AG09309 (cell line): ENCODE measurements around the gene PARVA.
A peak's percentile ranks its signal among the peaks of the same experiment; 100 is the strongest.

Experiments used
- DNase-seq: peaks from one replicate; pipeline ENCODE4 v3.0.0-alpha.2; 2010; ENCODE audit warnings: low read depth
- H3K4me3 ChIP-seq: 2 replicates; pipeline ENCODE4 v1.5.1; 2011; ENCODE audit warnings: mild to moderate bottlenecking, low read depth, low read length, moderate library complexity; ENCODE audit not compliant: control insufficient read depth
- TF ChIP-seq, protein P1 (sequence below): IDR thresholded peaks from 2 replicates; pipeline ENCODE4 v1.5.1; 2011; ENCODE audit warnings: mild to moderate bottlenecking, low read depth, low read length, inconsistent platforms; ENCODE audit not compliant: insufficient read depth, control insufficient read depth; ENCODE audit errors: missing control alignments

PARVA gene

DNA sequence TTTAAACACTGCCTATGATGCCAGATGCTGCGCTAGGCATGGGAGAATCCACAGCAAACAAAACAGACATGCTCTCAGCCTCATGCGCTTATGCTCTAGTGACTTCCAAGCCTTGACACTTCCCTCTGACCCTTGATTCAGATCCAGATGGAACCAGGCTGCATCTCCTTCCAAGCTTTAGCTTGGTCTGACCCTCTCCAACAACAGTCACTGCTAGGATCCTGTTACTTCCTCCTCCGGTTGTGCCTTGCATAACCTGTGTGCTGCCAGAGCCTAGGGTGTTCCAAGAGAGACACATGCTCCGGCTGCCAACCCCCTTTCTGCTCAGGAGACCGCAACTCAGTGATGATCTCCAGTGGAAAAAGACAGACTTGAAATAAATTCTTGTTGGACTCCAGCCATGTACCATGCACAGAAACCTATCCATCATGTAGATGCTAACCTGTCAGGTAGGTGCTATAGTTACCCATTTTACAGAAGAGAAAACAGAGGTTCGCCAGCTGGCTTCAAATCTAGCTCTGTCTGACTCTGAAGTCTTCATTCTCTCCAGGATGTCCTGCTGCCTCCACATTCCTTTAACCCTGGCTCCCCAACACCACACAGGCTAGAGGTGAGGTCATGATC, 160.5 kb downstream of the PARVA start:
- H3K4me3 ChIP-seq = no peak overlapping the region
- no peak for DNase-seq
- TF ChIP-seq, protein P1, sequence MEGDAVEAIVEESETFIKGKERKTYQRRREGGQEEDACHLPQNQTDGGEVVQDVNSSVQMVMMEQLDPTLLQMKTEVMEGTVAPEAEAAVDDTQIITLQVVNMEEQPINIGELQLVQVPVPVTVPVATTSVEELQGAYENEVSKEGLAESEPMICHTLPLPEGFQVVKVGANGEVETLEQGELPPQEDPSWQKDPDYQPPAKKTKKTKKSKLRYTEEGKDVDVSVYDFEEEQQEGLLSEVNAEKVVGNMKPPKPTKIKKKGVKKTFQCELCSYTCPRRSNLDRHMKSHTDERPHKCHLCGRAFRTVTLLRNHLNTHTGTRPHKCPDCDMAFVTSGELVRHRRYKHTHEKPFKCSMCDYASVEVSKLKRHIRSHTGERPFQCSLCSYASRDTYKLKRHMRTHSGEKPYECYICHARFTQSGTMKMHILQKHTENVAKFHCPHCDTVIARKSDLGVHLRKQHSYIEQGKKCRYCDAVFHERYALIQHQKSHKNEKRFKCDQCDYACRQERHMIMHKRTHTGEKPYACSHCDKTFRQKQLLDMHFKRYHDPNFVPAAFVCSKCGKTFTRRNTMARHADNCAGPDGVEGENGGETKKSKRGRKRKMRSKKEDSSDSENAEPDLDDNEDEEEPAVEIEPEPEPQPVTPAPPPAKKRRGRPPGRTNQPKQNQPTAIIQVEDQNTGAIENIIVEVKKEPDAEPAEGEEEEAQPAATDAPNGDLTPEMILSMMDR = no peak

DNA sequence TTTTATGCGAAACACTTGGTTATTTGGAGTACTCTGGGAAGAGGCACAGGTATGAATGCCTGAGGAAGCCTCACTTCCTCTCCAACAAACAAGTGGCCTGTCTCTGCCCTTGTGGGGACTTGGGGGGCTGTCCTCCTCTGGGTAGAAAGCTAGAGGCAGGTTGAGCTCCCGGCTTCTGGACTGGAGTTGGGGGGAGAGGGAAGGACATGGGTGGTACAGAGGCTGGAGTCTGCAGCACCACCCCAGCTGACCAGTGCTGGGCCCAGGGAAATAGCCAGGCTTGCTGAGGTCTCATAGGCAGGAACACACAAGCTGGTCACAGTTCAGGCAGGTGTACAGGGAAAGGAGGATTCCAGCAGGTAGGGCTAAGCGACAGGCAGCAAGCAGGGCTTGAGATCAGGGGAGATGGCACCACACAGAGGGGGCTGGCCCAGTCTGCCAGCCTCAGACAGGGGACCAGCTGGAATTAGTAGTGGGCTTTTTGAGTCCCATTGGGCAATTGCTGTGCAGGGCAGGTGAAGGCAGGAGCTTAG, 161.6 kb downstream of the PARVA start:
- no peak overlapping the region for H3K4me3 ChIP-seq
- TF ChIP-seq, protein P1 = no peak
- no peak for DNase-seq

DNA sequence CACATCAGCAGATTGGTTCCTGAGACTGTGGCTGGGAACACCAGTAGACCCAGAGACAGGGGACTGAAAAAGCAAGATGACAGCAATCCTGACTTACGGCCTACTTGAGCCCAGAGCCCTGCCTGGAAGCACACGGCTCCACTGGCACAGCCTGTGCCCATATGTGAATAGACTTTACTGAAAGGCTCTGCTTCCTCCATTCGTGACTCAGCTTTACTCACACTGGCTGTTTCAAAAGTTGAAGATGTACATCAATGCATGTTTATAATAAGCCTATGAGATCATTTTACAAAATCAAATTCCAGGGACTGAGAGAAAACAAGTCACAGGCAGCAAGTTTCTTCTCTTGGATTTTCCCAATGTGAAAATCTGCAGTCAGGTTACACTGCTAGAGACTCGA, 162.2 kb downstream of the PARVA start:
- TF ChIP-seq, protein P1 = no peak
- peak; percentile 80 for DNase-seq
- H3K4me3 ChIP-seq = no peak overlapping the region

DNA sequence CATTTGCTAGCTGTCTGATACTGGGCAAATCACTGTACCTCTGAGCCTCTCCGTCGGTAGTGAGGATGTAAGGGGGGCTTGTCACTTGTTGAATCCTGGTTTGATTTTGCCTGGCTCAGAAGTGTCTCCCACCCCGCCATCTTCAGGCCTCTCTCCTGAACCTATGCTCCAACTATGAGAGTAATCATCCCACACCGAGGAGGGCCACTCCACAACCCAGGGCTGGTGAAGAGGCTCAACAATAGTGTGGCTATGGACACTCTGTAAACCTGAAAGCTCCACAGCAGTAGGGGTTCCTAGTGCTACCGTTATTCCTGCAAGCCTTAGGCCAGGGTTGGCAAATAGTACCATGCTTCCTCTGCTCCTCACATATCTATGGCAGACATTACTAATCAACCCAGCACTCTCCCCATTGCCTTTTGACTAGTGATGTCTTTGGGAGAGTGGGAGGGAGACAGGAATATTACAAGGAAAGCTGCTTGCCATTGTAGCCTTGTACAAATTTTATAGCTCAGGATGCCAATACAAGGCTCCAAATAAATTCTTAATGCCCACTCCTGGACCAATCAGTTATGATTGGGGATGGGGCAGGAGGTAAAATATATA, 162.8 kb downstream of the PARVA start:
- DNase-seq = no peak
- H3K4me3 ChIP-seq = no peak overlapping the region
- TF ChIP-seq, protein P1 = no peak

DNA sequence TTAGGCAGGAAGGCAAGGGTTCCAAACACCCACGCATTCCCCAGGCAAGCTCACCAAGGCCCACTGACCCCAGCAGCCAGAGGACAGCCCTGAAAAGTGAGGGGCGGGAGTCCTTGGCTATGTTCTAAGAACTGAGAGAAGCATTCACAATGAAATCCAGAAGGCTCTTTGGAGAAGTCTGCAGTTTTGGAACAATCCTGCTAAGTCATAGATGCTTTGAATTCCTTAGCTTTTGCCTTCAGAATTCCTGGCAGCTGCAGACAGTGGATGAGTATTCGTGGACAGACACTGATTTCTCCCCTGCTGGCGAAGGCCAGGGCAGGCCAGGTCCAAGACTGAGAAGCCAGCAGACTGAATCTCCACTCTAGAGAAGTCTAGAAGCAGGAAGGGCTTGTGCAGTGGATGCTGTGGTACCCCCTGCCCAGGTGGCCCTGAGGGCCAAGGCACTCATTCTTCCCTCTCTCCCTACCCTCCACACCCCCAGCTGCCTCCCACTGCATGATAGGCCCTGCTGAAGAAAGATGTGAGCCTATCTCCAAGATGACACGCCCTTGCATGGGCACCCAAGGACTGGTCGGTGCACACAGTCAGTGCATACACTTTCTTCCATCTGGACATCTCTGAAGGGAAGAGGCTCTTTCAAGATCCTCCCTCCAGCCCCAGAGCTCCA, 163.7 kb downstream of the PARVA start:
- H3K4me3 ChIP-seq = no peak overlapping the region
- DNase-seq = peak; percentile 80
- TF ChIP-seq, protein P1 = peak; percentile 57

DNA sequence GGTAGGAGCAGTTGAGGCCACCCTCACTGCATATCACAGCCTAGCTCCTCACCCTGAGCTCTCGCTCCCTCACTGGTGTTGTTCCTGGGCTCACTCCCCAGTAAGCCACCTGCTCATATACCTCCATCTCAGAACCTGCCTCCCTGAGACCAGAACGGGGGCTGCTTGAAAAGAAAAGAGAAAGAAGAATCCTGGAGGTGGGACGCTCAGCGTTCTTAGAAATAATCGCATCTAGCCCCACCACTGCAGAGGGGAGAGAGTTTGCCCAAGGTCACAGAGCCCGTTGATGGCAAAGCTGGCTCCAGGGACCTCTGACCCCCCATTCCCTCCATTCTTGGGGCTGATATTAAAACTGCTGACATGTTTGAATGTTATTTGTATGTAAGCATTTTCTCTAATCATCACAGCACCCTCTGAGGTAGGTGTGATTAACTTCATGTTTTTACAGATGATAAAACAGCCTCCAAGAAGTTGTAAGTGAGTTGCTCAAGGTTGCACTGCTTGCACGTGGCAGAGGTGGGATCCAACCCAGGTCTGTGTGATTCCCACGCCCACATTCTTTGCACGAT, 164.3 kb downstream of the PARVA start:
- TF ChIP-seq, protein P1 = no peak
- no peak overlapping the region for H3K4me3 ChIP-seq
- no peak for DNase-seq
